ENCODE measurements around the gene CH25H. TPM values are rescaled to one million over a fixed set of nuclear protein-coding genes. Genes with fewer than 3 reads are reported as not detected.

CH25H gene
- total RNA-seq, 1 donor from 2014 or later = 0.74 TPM

DNA sequence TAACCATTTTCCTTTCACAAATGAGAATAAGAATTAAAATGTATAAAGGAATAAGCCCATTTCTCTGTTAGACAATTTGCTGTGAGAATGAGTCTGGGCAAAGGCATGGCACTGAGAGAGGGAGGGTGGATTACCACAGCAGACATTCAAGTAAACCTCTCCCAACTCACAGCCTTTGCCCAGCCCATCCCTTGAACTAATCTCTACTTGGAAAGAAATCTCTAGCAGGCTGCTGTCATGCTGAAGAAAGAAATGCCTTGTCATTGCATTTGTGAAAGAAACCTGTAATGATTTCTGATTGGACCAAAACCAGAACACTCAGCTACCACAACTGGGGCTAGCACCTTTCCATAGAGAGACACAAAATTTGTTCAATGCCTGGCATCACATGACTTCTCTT is 39.2 kb downstream of the CH25H start:
- Histone ChIP-seq H3K4me1 (peaks cover 20% of the 10 kb centered on the region), H3K36me3 (no peaks in the 10 kb centered on the region), H3K9me3 (no peaks in the 10 kb centered on the region), H3K4me3 (no peak overlapping the region), H3K27me3 (no peaks in the 10 kb centered on the region), H3K27ac (no peak overlapping the region)
- peak in 1 of 2 donors; percentile 38 for TF ChIP-seq POLR2AphosphoS5 (IDR thresholded peaks at IDR 0.05; ENCODE audit: insufficient read depth in 1 of 2, low read depth in 1 of 2)
- TF ChIP-seq, protein P1, sequence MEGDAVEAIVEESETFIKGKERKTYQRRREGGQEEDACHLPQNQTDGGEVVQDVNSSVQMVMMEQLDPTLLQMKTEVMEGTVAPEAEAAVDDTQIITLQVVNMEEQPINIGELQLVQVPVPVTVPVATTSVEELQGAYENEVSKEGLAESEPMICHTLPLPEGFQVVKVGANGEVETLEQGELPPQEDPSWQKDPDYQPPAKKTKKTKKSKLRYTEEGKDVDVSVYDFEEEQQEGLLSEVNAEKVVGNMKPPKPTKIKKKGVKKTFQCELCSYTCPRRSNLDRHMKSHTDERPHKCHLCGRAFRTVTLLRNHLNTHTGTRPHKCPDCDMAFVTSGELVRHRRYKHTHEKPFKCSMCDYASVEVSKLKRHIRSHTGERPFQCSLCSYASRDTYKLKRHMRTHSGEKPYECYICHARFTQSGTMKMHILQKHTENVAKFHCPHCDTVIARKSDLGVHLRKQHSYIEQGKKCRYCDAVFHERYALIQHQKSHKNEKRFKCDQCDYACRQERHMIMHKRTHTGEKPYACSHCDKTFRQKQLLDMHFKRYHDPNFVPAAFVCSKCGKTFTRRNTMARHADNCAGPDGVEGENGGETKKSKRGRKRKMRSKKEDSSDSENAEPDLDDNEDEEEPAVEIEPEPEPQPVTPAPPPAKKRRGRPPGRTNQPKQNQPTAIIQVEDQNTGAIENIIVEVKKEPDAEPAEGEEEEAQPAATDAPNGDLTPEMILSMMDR (IDR thresholded peaks at IDR 0.05) = no peak
- no peak for DNase-seq (ENCODE audit: extremely low spot score in 2 of 2)
- intact Hi-C loops (cut with DNase I) = no loop called here

DNA sequence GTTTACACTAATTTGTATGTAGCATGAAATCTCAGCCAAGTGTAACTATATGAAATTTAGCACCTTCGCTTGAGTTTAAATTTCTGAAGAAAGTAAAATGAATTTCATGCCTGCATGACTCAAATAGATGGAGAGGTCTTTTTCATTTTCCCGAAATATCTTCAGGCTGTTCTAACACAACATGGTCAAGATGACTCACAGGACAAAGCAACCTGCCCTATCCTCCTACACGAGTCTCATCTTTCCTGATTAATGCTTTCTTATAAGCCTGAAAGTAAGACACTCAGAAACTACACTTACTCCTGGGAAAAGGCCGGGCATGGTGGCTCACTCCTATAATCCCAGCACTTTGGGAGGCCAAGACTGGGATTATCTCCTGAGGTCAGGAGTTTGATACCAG is 41.2 kb downstream of the CH25H start:
- H3K4me3 ChIP-seq = no peak overlapping the region
- TF ChIP-seq, protein P1 (IDR thresholded peaks at IDR 0.05) = no peak
- no peak for TF ChIP-seq POLR2AphosphoS5 (IDR thresholded peaks at IDR 0.05; ENCODE audit: insufficient read depth in 1 of 2, low read depth in 1 of 2)
- TF ChIP-seq POLR2A (IDR thresholded peaks at IDR 0.05) = no peak
- intact Hi-C loops (cut with DNase I) = no loop called here
- no peak overlapping the region for H3K27ac ChIP-seq
- no peaks in the 10 kb centered on the region for H3K36me3 ChIP-seq
- H3K9me3 ChIP-seq = no peaks in the 10 kb centered on the region
- H3K4me1 ChIP-seq = peaks cover 20% of the 10 kb centered on the region
- H3K27me3 ChIP-seq = no peaks in the 10 kb centered on the region
- no peak for DNase-seq (ENCODE audit: extremely low spot score in 2 of 2)

DNA sequence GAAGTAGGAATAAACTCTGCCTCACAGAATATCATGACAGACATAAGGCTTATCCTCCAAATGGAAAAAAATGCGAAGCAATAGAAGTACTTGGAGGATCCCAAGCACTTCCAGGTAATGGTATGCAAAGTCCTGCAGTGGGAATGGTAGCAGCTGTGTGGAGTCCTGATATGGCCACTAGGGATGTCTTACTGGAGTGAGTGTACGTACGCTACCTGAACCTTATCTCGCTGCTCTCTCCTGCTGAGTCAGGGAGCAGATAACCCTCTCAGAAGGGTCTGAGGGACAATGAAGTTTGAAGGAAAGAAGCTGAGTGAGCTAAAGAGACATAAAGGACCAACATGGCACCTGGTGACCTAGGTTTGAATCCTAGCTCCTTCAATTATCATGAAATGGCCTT is 42.2 kb downstream of the CH25H start:
- H3K9me3 ChIP-seq = no peaks in the 10 kb centered on the region
- H3K4me1 ChIP-seq = peaks cover 20% of the 10 kb centered on the region
- no peak for TF ChIP-seq POLR2AphosphoS5 (IDR thresholded peaks at IDR 0.05; ENCODE audit: insufficient read depth in 1 of 2, low read depth in 1 of 2)
- TF ChIP-seq POLR2A (IDR thresholded peaks at IDR 0.05) = no peak
- TF ChIP-seq, protein P1 (IDR thresholded peaks at IDR 0.05) = no peak
- no peak for DNase-seq (ENCODE audit: extremely low spot score in 2 of 2)
- no peaks in the 10 kb centered on the region for H3K36me3 ChIP-seq
- no peaks in the 10 kb centered on the region for H3K27me3 ChIP-seq
- no peak overlapping the region for H3K27ac ChIP-seq
- H3K4me3 ChIP-seq = no peak overlapping the region
- intact Hi-C loops (cut with DNase I) = no loop called here

DNA sequence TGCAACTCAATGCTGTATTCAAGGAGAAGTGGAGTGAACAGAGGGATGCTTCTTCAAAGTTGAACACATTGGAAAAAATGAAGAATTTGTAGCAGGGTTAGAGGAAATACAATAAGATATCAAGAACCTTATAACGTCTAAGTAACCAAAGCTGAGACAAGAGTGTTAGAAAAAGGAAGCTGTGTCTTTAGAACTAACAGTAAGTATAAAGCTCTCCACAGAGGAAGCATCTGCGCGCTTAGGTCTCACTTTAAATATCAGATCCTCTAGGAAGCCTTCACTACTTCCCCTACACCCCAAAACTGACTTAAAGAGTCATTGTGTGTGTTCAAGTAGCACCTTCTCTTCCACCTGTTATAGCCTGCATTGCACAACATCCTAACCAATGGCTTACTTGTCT is 43.0 kb downstream of the CH25H start:
- intact Hi-C loops (cut with DNase I) = no loop called here
- no peaks in the 10 kb centered on the region for H3K9me3 ChIP-seq
- H3K27me3 ChIP-seq = no peaks in the 10 kb centered on the region
- H3K4me1 ChIP-seq = peaks cover 20% of the 10 kb centered on the region
- no peak for DNase-seq (ENCODE audit: extremely low spot score in 2 of 2)
- TF ChIP-seq POLR2AphosphoS5 (IDR thresholded peaks at IDR 0.05; ENCODE audit: insufficient read depth in 1 of 2, low read depth in 1 of 2) (no peak), POLR2A (IDR thresholded peaks at IDR 0.05) (no peak)
- TF ChIP-seq, protein P1 (IDR thresholded peaks at IDR 0.05) = no peak
- no peaks in the 10 kb centered on the region for H3K36me3 ChIP-seq
- no peak overlapping the region for H3K27ac ChIP-seq
- no peak overlapping the region for H3K4me3 ChIP-seq

DNA sequence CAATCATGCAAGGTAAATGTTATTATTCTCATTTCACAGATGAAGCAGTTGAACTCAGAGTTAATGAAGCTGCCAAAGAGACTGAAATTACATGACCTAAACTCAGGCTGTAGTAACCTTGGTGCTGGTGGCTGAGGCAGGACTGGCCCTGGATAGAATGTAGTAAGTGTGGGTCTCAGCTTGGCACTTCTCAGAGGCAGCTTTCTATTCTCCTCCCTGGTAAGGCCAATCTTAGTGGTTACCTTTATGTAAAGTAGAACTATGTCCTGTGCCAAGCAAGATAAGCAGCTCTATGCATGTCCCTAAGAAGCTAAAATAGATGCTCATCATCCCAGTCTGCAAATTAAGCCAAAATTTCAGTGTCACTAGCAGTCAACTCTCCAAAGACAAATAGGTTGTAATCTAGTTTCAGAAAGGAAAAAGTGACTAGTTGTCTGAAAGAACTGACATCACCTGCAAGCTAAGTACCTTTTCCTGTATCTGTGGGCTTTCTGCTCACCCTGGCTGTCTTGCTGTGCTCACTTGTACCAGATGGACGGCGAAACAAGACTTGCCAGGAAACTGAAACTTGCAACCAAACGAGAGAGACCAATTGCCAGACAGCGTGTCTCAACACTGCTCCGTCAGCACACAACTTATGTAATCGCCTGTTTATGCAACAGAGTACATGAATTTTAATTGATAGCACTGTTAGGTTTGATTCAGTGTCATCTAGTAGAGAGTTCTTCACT is 43.7 kb downstream of the CH25H start:
- no peak overlapping the region for H3K4me3 ChIP-seq
- H3K27ac ChIP-seq = no peak overlapping the region
- TF ChIP-seq POLR2AphosphoS5 (IDR thresholded peaks at IDR 0.05; ENCODE audit: insufficient read depth in 1 of 2, low read depth in 1 of 2) = peak in 1 of 2 donors; percentile 75
- TF ChIP-seq, protein P1 (IDR thresholded peaks at IDR 0.05) = no peak
- no peaks in the 10 kb centered on the region for H3K9me3 ChIP-seq
- no peaks in the 10 kb centered on the region for H3K27me3 ChIP-seq
- intact Hi-C loops (cut with DNase I) = no loop called here
- H3K36me3 ChIP-seq = no peaks in the 10 kb centered on the region
- H3K4me1 ChIP-seq = peaks cover 20% of the 10 kb centered on the region
- no peak for DNase-seq (ENCODE audit: extremely low spot score in 2 of 2)

Measured in vagina (tissue), 2 donors.